ENCODE results near the gene RGL1.

RGL1 gene

DNA sequence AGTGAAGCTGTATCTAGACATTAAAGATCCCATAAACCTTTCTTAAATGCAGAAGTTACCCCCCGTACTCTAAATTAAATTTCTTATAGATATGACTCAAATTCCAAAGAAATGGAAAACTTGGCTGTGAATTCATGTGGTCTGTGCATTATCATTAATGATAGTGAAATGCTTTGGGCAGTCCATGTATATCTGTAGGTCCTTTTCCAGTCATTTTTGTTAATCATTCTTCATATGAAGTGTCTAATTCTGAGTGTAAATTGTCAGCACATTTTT, 89.3 kb downstream of the RGL1 start:
- TF ChIP-seq, protein P1, sequence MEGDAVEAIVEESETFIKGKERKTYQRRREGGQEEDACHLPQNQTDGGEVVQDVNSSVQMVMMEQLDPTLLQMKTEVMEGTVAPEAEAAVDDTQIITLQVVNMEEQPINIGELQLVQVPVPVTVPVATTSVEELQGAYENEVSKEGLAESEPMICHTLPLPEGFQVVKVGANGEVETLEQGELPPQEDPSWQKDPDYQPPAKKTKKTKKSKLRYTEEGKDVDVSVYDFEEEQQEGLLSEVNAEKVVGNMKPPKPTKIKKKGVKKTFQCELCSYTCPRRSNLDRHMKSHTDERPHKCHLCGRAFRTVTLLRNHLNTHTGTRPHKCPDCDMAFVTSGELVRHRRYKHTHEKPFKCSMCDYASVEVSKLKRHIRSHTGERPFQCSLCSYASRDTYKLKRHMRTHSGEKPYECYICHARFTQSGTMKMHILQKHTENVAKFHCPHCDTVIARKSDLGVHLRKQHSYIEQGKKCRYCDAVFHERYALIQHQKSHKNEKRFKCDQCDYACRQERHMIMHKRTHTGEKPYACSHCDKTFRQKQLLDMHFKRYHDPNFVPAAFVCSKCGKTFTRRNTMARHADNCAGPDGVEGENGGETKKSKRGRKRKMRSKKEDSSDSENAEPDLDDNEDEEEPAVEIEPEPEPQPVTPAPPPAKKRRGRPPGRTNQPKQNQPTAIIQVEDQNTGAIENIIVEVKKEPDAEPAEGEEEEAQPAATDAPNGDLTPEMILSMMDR (conservative IDR thresholded peaks at IDR 0.05): no peak
- TF ChIP-seq ZFX (IDR thresholded peaks at IDR 0.05): no peak

DNA sequence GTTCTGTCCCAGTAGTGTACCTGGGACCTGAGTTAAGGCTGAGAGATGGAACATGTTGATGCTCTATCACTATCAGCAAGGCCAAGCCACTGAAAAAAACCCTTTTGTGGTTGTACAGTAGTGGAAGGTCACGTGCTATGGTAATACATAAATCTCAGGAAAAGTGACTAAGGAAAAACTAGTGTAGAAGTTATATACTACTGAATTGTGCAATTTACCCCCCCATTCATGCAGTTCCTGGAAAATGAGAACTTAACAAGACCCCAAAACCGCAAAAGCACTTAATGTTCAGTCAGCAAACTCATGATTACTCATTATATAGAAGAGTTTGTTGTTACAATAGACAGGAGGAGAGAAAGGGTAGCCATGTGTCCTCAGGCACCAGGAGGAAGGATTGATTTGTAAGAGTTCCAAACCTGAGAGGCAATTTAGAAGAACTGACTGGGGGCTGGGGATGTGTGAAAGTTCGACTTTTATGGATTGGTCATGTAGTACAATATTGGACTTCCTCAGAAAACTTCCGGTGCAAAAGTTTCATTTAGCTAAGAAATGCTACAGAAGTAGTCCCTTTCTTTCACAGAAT, 91.6 kb downstream of the RGL1 start:
- H3K27ac ChIP-seq: no peak overlapping the region
- TF ChIP-seq, protein P1 (conservative IDR thresholded peaks at IDR 0.05): no peak
- no peak for TF ChIP-seq ZFX (IDR thresholded peaks at IDR 0.05)

More for the DNA sequence above, 89.3 kb downstream of the RGL1 start:
- no peak overlapping the region for H3K27ac ChIP-seq

DNA sequence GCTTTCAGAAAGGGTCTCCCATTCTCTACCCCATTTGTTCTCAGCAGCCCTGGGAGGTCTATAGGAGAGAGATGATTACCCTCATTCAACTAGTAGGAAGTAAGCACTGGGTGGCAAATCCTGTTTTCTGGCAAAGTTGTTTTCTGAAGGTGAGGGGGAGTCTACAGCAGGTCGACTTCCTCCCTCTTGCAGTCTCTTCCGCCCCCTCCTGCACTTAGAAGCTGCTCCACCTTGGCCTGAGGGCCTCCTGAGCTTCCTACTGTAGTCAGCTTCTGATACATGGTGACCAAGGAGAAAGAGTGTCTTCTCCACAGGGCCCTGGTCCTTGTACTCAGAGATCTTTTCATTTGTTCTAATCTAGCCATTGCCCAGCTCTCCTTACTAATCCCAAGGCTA, 93.1 kb downstream of the RGL1 start:
- TF ChIP-seq ZFX (IDR thresholded peaks at IDR 0.05): no peak
- TF ChIP-seq, protein P1 (conservative IDR thresholded peaks at IDR 0.05): no peak
- no peak overlapping the region for H3K27ac ChIP-seq

DNA sequence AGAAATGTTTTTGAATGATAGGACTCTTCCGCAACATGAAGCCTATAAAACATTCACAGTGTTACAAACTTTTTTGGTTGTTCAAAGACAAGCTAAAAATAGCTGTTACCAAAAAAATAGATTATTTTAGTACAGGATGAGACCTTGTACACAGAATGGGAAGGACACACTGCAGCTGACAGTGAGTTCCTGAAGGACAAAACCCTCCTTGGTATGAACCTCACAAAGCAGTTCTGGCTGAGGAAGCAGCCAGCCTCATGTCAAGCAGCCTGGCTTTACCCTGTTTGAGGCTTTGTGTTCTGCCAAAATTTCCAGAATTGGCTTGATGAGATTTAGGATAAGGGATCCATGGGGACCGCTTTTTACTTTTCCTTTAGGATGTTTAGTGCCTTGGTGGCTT, 93.7 kb downstream of the RGL1 start:
- no peak overlapping the region for H3K27ac ChIP-seq
- TF ChIP-seq, protein P1 (conservative IDR thresholded peaks at IDR 0.05): no peak
- no peak for TF ChIP-seq ZFX (IDR thresholded peaks at IDR 0.05)

DNA sequence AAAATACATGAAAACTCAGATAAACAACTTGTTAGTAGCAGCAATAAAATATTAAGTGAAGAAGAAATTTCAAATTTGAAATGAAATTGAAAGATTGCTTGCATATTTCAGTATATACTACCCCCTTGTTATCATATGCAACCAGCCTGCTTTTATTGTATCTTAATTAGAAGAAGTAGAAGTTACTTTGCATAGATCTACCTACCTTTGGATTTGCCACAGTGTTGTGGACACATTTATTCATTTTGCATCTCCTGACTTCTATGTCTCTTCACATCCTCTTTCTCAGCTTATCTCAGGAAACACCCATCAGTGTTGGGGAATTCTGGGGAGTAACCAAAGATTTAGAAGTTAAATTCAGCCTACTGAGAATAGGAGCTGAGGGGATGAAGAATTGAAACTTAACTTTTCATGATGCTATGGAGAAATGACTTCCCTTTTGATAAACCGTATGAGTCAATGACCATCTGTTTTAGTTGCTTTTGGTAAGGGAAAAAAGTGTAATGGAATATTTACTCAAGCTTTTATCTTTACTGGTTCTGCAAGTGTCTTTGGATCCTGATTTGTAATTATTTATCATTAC, 96.9 kb downstream of the RGL1 start:
- H3K27ac ChIP-seq: no peak overlapping the region
- no peak for TF ChIP-seq ZFX (IDR thresholded peaks at IDR 0.05)
- TF ChIP-seq, protein P1 (conservative IDR thresholded peaks at IDR 0.05): no peak

- no peak overlapping the region for H3K27ac ChIP-seq
- no peak for TF ChIP-seq ZFX (IDR thresholded peaks at IDR 0.05)
- TF ChIP-seq, protein P1 (conservative IDR thresholded peaks at IDR 0.05): no peak
Measured at GRCh38 chr1:183903101-183903500, 98.2 kb downstream of the RGL1 start.

DNA sequence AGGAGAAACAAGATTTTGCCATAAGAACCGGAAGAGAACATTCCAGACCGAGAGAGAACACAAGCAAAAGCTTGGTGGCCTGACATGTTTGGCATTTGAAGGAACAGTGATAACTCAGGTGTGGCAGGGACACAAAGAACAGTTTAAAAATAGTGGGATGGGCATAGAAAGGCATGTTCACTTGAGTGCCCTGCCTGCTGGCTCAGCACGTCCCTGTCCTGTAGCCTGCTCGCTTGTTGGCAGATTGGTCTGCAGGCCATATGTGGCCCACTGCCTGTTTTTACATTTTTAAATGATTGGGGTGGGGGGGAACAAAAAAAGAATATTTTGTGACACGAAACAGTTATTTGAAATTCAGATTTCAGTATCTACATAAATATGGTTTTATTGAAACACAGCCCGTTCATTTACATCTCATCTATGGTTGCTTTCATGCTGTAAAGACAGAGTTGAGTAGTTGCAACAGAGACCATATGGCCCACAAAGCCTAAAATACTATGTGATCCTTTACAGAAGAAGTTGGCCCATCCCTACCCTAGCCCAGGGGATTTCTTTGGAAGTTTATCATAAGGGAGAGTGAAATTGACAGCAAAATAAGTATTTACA, 100.7 kb downstream of the RGL1 start:
- H3K27ac ChIP-seq: no peak overlapping the region
- TF ChIP-seq, protein P1 (conservative IDR thresholded peaks at IDR 0.05): no peak
- TF ChIP-seq ZFX (IDR thresholded peaks at IDR 0.05): no peak
